ENCODE measurements around the gene STUB1.
"Not testable (repeated sequence)": the region's sequence is repeated elsewhere in the genome, so short reads cannot be mapped to it uniquely, and the experiment has no call there.

STUB1 gene

GRCh38 chr16:708959-709358 is 28.7 kb downstream of the STUB1 start:
- H3K36me3 ChIP-seq (ENCODE audit: control insufficient read depth, insufficient read depth, low read length): no peaks in the 10 kb centered on the region
- no peaks in the 10 kb centered on the region for H3K9me3 ChIP-seq (ENCODE audit: control insufficient read depth, low read length)
- H3K4me3 ChIP-seq (ENCODE audit: low read length): no peak overlapping the region
- H3K27me3 ChIP-seq (ENCODE audit: control insufficient read depth, insufficient read depth, low read length): peaks cover 70% of the 10 kb centered on the region
- no peak overlapping the region for H3K9ac ChIP-seq (ENCODE audit: low read length)
- H3K4me1 ChIP-seq (ENCODE audit: control insufficient read depth, insufficient read depth, low read length): peaks cover 4% of the 10 kb centered on the region

- Histone ChIP-seq H3K36me3 (ENCODE audit: control insufficient read depth, insufficient read depth, low read length) (no peaks in the 10 kb centered on the region), H3K4me3 (ENCODE audit: low read length) (no peak overlapping the region), H3K27me3 (ENCODE audit: control insufficient read depth, insufficient read depth, low read length) (peaks cover 67% of the 10 kb centered on the region), H3K9me3 (ENCODE audit: control insufficient read depth, low read length) (no peaks in the 10 kb centered on the region), H3K9ac (ENCODE audit: low read length) (no peak overlapping the region), H3K4me1 (ENCODE audit: control insufficient read depth, insufficient read depth, low read length) (peaks cover 8% of the 10 kb centered on the region)
Measured at GRCh38 chr16:709566-710499, 29.6 kb downstream of the STUB1 start.

GRCh38 chr16:710500-711075 is 30.4 kb downstream of the STUB1 start:
- H3K4me1 ChIP-seq (ENCODE audit: control insufficient read depth, insufficient read depth, low read length): peaks cover 8% of the 10 kb centered on the region
- peaks cover 65% of the 10 kb centered on the region for H3K27me3 ChIP-seq (ENCODE audit: control insufficient read depth, insufficient read depth, low read length)
- H3K36me3 ChIP-seq (ENCODE audit: control insufficient read depth, insufficient read depth, low read length): no peaks in the 10 kb centered on the region
- H3K9me3 ChIP-seq (ENCODE audit: control insufficient read depth, low read length): no peaks in the 10 kb centered on the region
- no peak overlapping the region for H3K4me3 ChIP-seq (ENCODE audit: low read length)
- H3K9ac ChIP-seq (ENCODE audit: low read length): no peak overlapping the region

- Histone ChIP-seq H3K4me1 (ENCODE audit: control insufficient read depth, insufficient read depth, low read length) (peaks cover 13% of the 10 kb centered on the region), H3K27me3 (ENCODE audit: control insufficient read depth, insufficient read depth, low read length) (peaks cover 69% of the 10 kb centered on the region), H3K9me3 (ENCODE audit: control insufficient read depth, low read length) (no peaks in the 10 kb centered on the region), H3K36me3 (ENCODE audit: control insufficient read depth, insufficient read depth, low read length) (no peaks in the 10 kb centered on the region), H3K4me3 (ENCODE audit: low read length) (no peak overlapping the region), H3K9ac (ENCODE audit: low read length) (no peak overlapping the region)
Measured at GRCh38 chr16:711084-711483, 30.9 kb downstream of the STUB1 start.

- H3K4me1 ChIP-seq (ENCODE audit: control insufficient read depth, insufficient read depth, low read length): peaks cover 19% of the 10 kb centered on the region
- peaks cover 69% of the 10 kb centered on the region for H3K27me3 ChIP-seq (ENCODE audit: control insufficient read depth, insufficient read depth, low read length)
- H3K4me3 ChIP-seq (ENCODE audit: low read length): no peak overlapping the region
- no peak overlapping the region for H3K9ac ChIP-seq (ENCODE audit: low read length)
- no peaks in the 10 kb centered on the region for H3K36me3 ChIP-seq (ENCODE audit: control insufficient read depth, insufficient read depth, low read length)
- H3K9me3 ChIP-seq (ENCODE audit: control insufficient read depth, low read length): no peaks in the 10 kb centered on the region
Measured at GRCh38 chr16:711548-712320, 31.5 kb downstream of the STUB1 start.

- Histone ChIP-seq H3K4me1 (ENCODE audit: control insufficient read depth, insufficient read depth, low read length) (peaks cover 16% of the 10 kb centered on the region), H3K27me3 (ENCODE audit: control insufficient read depth, insufficient read depth, low read length) (peaks cover 63% of the 10 kb centered on the region)
- H3K4me3 ChIP-seq (ENCODE audit: low read length); H3K9ac ChIP-seq (ENCODE audit: low read length); H3K9me3 ChIP-seq (ENCODE audit: control insufficient read depth, low read length); H3K36me3 ChIP-seq (ENCODE audit: control insufficient read depth, insufficient read depth, low read length): not testable (repeated sequence)
Measured at GRCh38 chr16:712740-713250, 32.6 kb downstream of the STUB1 start.

GRCh38 chr16:714079-714478 is 33.9 kb downstream of the STUB1 start:
- Histone ChIP-seq H3K36me3 (ENCODE audit: control insufficient read depth, insufficient read depth, low read length) (no peaks in the 10 kb centered on the region), H3K9me3 (ENCODE audit: control insufficient read depth, low read length) (no peaks in the 10 kb centered on the region), H3K9ac (ENCODE audit: low read length) (no peak overlapping the region), H3K27me3 (ENCODE audit: control insufficient read depth, insufficient read depth, low read length) (peaks cover 50% of the 10 kb centered on the region), H3K4me3 (ENCODE audit: low read length) (no peak overlapping the region), H3K4me1 (ENCODE audit: control insufficient read depth, insufficient read depth, low read length) (peaks cover 24% of the 10 kb centered on the region)

- Histone ChIP-seq H3K4me1 (ENCODE audit: control insufficient read depth, insufficient read depth, low read length) (peaks cover 31% of the 10 kb centered on the region), H3K27me3 (ENCODE audit: control insufficient read depth, insufficient read depth, low read length) (peaks cover 42% of the 10 kb centered on the region), H3K9ac (ENCODE audit: low read length) (peak within 1 kb of the TSS; percentile 3), H3K9me3 (ENCODE audit: control insufficient read depth, low read length) (no peaks in the 10 kb centered on the region), H3K4me3 (ENCODE audit: low read length) (no peak within 1 kb of the TSS), H3K36me3 (ENCODE audit: control insufficient read depth, insufficient read depth, low read length) (no peaks in the 10 kb centered on the region)
Measured at GRCh38 chr16:714558-715476, 34.6 kb downstream of the STUB1 start, which contains the start of gene METRN. Gene METRN, plus strand, starts transcription at chr16:715118. Its CDS starts 172 bp downstream, at chr16:715290.

GRCh38 chr16:715477-716199 is 35.4 kb downstream of the STUB1 start:
- no peak overlapping the region for H3K4me3 ChIP-seq (ENCODE audit: low read length)
- peaks cover 37% of the 10 kb centered on the region for H3K4me1 ChIP-seq (ENCODE audit: control insufficient read depth, insufficient read depth, low read length)

GRCh38 chr16:716200-716568 is 36.0 kb downstream of the STUB1 start:
- peak overlapping the region; percentile 3 for H3K9ac ChIP-seq (ENCODE audit: low read length)
- no peaks in the 10 kb centered on the region for H3K9me3 ChIP-seq (ENCODE audit: control insufficient read depth, low read length)
- peaks cover 37% of the 10 kb centered on the region for H3K4me1 ChIP-seq (ENCODE audit: control insufficient read depth, insufficient read depth, low read length)
- no peak overlapping the region for H3K4me3 ChIP-seq (ENCODE audit: low read length)
- no peaks in the 10 kb centered on the region for H3K36me3 ChIP-seq (ENCODE audit: control insufficient read depth, insufficient read depth, low read length)
- peaks cover 29% of the 10 kb centered on the region for H3K27me3 ChIP-seq (ENCODE audit: control insufficient read depth, insufficient read depth, low read length)

More at GRCh38 chr16:715477-716199, 35.4 kb downstream of the STUB1 start:
- Histone ChIP-seq H3K9me3 (ENCODE audit: control insufficient read depth, low read length) (no peaks in the 10 kb centered on the region), H3K27me3 (ENCODE audit: control insufficient read depth, insufficient read depth, low read length) (peaks cover 34% of the 10 kb centered on the region), H3K36me3 (ENCODE audit: control insufficient read depth, insufficient read depth, low read length) (no peaks in the 10 kb centered on the region), H3K9ac (ENCODE audit: low read length) (peak overlapping the region; percentile 3)

Data from mucosa of stomach (tissue), 1 donor.